ENCODE results near the gene SLC34A3.

SLC34A3 gene

GRCh38 chr9:137201205-137201868 lies 29.4 kb upstream of the SLC34A3 start:
- Histone ChIP-seq H2AFZ (ENCODE audit: low read depth) (peak overlapping the region; percentile 73), H3K79me2 (ENCODE audit: insufficient read depth, low read depth) (peaks cover 33% of the 10 kb centered on the region), H4K20me1 (ENCODE audit: insufficient read depth) (no peaks in the 10 kb centered on the region), H3K4me1 (ENCODE audit: low read depth, poor library complexity, severe bottlenecking) (peaks cover 28% of the 10 kb centered on the region), H3K4me2 (peak overlapping the region; percentile 76), H3K27ac (peak overlapping the region; percentile 24; the same call in 1 of the 2 replicates), H3K9ac (peak overlapping the region; percentile 47; the same call in 1 of the 2 replicates), H3K36me3 (ENCODE audit: insufficient read depth) (no peaks in the 10 kb centered on the region), H3K4me3 (IDR thresholded peaks at IDR 0.05; ENCODE audit: insufficient read depth, low read depth, low read length) (no peak overlapping the region), H3K27me3 (ENCODE audit: insufficient read depth, low read depth) (no peaks in the 10 kb centered on the region)
- TF ChIP-seq CTCF (conservative IDR thresholded peaks at IDR 0.05; ENCODE audit: low read depth, low read length), result no peak

GRCh38 chr9:137202966-137203365 lies 27.7 kb upstream of the SLC34A3 start:
- H3K4me2 ChIP-seq, result no peak overlapping the region
- H3K79me2 ChIP-seq (ENCODE audit: insufficient read depth, low read depth), result peaks cover 43% of the 10 kb centered on the region
- H4K20me1 ChIP-seq (ENCODE audit: insufficient read depth), result no peaks in the 10 kb centered on the region
- H3K36me3 ChIP-seq (ENCODE audit: insufficient read depth), result no peaks in the 10 kb centered on the region
- TF ChIP-seq CTCF (conservative IDR thresholded peaks at IDR 0.05; ENCODE audit: low read depth, low read length), result no peak
- no peak overlapping the region for H2AFZ ChIP-seq (ENCODE audit: low read depth)
- H3K4me3 ChIP-seq (IDR thresholded peaks at IDR 0.05; ENCODE audit: insufficient read depth, low read depth, low read length), result no peak overlapping the region
- H3K27me3 ChIP-seq (ENCODE audit: insufficient read depth, low read depth), result no peaks in the 10 kb centered on the region
- no peak overlapping the region for H3K27ac ChIP-seq
- no peak overlapping the region for H3K9ac ChIP-seq
- H3K4me1 ChIP-seq (ENCODE audit: low read depth, poor library complexity, severe bottlenecking), result peaks cover 35% of the 10 kb centered on the region

GRCh38 chr9:137204731-137205125 lies 26.0 kb upstream of the SLC34A3 start:
- Histone ChIP-seq H3K4me3 (IDR thresholded peaks at IDR 0.05; ENCODE audit: insufficient read depth, low read depth, low read length) (no peak overlapping the region), H3K27me3 (ENCODE audit: insufficient read depth, low read depth) (no peaks in the 10 kb centered on the region), H3K4me1 (ENCODE audit: low read depth, poor library complexity, severe bottlenecking) (peaks cover 32% of the 10 kb centered on the region), H3K79me2 (ENCODE audit: insufficient read depth, low read depth) (peaks cover 43% of the 10 kb centered on the region), H4K20me1 (ENCODE audit: insufficient read depth) (no peaks in the 10 kb centered on the region), H3K36me3 (ENCODE audit: insufficient read depth) (no peaks in the 10 kb centered on the region), H3K9ac (peak overlapping the region; percentile 72; the same call in 1 of the 2 replicates), H2AFZ (ENCODE audit: low read depth) (peak overlapping the region; percentile 55; the same call in 1 of the 2 replicates), H3K27ac (peak overlapping the region; percentile 31; the same call in 1 of the 2 replicates), H3K4me2 (peak overlapping the region; percentile 75)
- no peak for TF ChIP-seq CTCF (conservative IDR thresholded peaks at IDR 0.05; ENCODE audit: low read depth, low read length)

GRCh38 chr9:137205126-137206069 lies 25.3 kb upstream of the SLC34A3 start, which contains the start of the genes NDOR1 and TMEM203:
Gene NDOR1, plus strand, starts transcription at chr9:137205700. Its CDS starts 78 bp downstream, at chr9:137205778.
Gene TMEM203, minus strand, starts transcription at chr9:137205648. Its CDS starts 234 bp downstream, at chr9:137205414.
- TF ChIP-seq CTCF (conservative IDR thresholded peaks at IDR 0.05; ENCODE audit: low read depth, low read length), result no peak
- H3K9ac ChIP-seq, result peak within 1 kb of the TSS; percentile 72
- peaks cover 32% of the 10 kb centered on the region for H3K4me1 ChIP-seq (ENCODE audit: low read depth, poor library complexity, severe bottlenecking)

More at GRCh38 chr9:137205126-137206069, 25.3 kb upstream of the SLC34A3 start, which contains the start of the genes NDOR1 and TMEM203:
- H4K20me1 ChIP-seq (ENCODE audit: insufficient read depth), result no peaks in the 10 kb centered on the region
- H3K4me2 ChIP-seq, result peak within 1 kb of the TSS; percentile 75
- peak within 1 kb of the TSS; percentile 31 for H3K27ac ChIP-seq
- peaks cover 43% of the 10 kb centered on the region for H3K79me2 ChIP-seq (ENCODE audit: insufficient read depth, low read depth)
- no peak within 1 kb of the TSS for H3K4me3 ChIP-seq (IDR thresholded peaks at IDR 0.05; ENCODE audit: insufficient read depth, low read depth, low read length)
- peak within 1 kb of the TSS; percentile 55 for H2AFZ ChIP-seq (ENCODE audit: low read depth)
- H3K36me3 ChIP-seq (ENCODE audit: insufficient read depth), result no peaks in the 10 kb centered on the region
- no peaks in the 10 kb centered on the region for H3K27me3 ChIP-seq (ENCODE audit: insufficient read depth, low read depth)
